Fibroblast of lung (primary cell): ENCODE results near the gene CLEC16A. TPM values are rescaled to one million over a fixed set of nuclear protein-coding genes. Genes with fewer than 3 reads are reported as not detected.

Experiments used
- DNase-seq, 2 donors: peaks; one replicate each; pipeline versions ENCODE4 v3.0.0 to v3.0.0-alpha.2; 2010; ENCODE audit warnings: low read depth in 2 of 2
- H2AFZ ChIP-seq: 2 replicates; pipeline ENCODE4 v1.5.1; 2012; ENCODE audit warnings: low read length, control low read depth, inconsistent platforms
- H3K27ac ChIP-seq: 2 replicates; pipeline ENCODE4 v1.5.1; 2011; ENCODE audit warnings: low read length, control low read depth; ENCODE audit not compliant: insufficient read depth
- H3K27me3 ChIP-seq: 2 replicates; pipeline ENCODE4 v1.5.1; 2011; ENCODE audit warnings: mild to moderate bottlenecking, low read length; ENCODE audit not compliant: control insufficient read depth, insufficient read depth
- H3K36me3 ChIP-seq: 2 replicates; pipeline ENCODE4 v1.5.1; 2011; ENCODE audit warnings: low read length; ENCODE audit not compliant: control insufficient read depth, insufficient read depth
- H3K4me1 ChIP-seq: 2 replicates; pipeline ENCODE4 v1.5.1; 2011; ENCODE audit warnings: low read length; ENCODE audit not compliant: control insufficient read depth, insufficient read depth; ENCODE audit errors: extremely low read depth
- H3K4me2 ChIP-seq: 2 replicates; pipeline ENCODE4 v1.5.1; 2011; ENCODE audit warnings: low read length, control low read depth; ENCODE audit not compliant: insufficient read depth; ENCODE audit errors: extremely low read depth
- H3K4me3 ChIP-seq, 4 experiments: fragments of 200-600 bp in 1 of 4; sonication (generic) in 1 of 4; replicated peaks in 1 of 4; 2 replicates each; pipeline ENCODE4 v1.5.1; 2011 to 2016; ENCODE audit warnings: low read length in 4 of 4, low read depth in 3 of 4, mild to moderate bottlenecking in 3 of 4, control low read depth in 2 of 4, inconsistent platforms in 1 of 4, mixed read lengths in 1 of 4; ENCODE audit not compliant: insufficient read depth in 1 of 4; ENCODE audit errors: control extremely low read depth in 1 of 4
- H3K79me2 ChIP-seq: 2 replicates; pipeline ENCODE4 v1.5.1; 2012; ENCODE audit warnings: mild to moderate bottlenecking, low read length, inconsistent platforms; ENCODE audit not compliant: control insufficient read depth, insufficient read depth
- H3K9ac ChIP-seq: 2 replicates; pipeline ENCODE4 v1.5.1; 2011; ENCODE audit warnings: mild to moderate bottlenecking, low read length, control low read depth; ENCODE audit not compliant: insufficient read depth
- H3K9me3 ChIP-seq: 2 replicates; pipeline ENCODE4 v1.5.1; 2012; ENCODE audit warnings: low read depth, low read length; ENCODE audit not compliant: control insufficient read depth, insufficient read depth
- H4K20me1 ChIP-seq: 2 replicates; pipeline ENCODE4 v1.5.1; 2011; ENCODE audit warnings: low read length; ENCODE audit not compliant: control insufficient read depth, insufficient read depth; ENCODE audit errors: extremely low read depth
- EZH2 ChIP-seq: IDR thresholded peaks from 2 replicates; pipeline ENCODE4 v1.5.1; 2012; ENCODE audit warnings: low read length, control low read depth, mild to moderate bottlenecking; ENCODE audit errors: missing control alignments
- polyA plus RNA-seq, 2 donors: library from polyadenylated mRNA; depleted of rRNA in 1 of 2; stranded (reverse) in 1 of 2; unstranded in 1 of 2; fragments of >200 nt; gene quantifications; 2 replicates each; pipeline ENCODE4 v1.2.1, GENCODE V29; 2011 to 2012; ENCODE audit warnings: missing spikeins in 1 of 2
- total RNA-seq: library from RNA; depleted of rRNA; stranded (reverse); fragments of >200 nt; gene quantifications from 2 replicates; pipeline ENCODE4 v1.2.1, GENCODE V29; 2014
- TF ChIP-seq, protein P1 (sequence below), 2 donors: IDR thresholded peaks in 1 of 2; conservative IDR thresholded peaks in 1 of 2; 1 replicate in 1 of 2; 2 replicates in 1 of 2; pipeline ENCODE4 v1.5.1; 2011 to 2012; ENCODE audit warnings: low read length in 2 of 2, control low read depth in 1 of 2, inconsistent platforms in 1 of 2, low read depth in 1 of 2, mild to moderate bottlenecking in 1 of 2

CLEC16A gene
- total and polyA plus RNA-seq, 2 donors (not counting 1 experiment from before 2014, with no cell fraction given) = 9.1 to 22.0 TPM

GRCh38 chr16:11231367-11231970 is 287.1 kb downstream of the CLEC16A start:
- Histone ChIP-seq H3K79me2 (no peaks in the 10 kb centered on the region), H2AFZ (peak overlapping the region; percentile 26), H3K4me3 (no peak overlapping the region), H3K9me3 (no peaks in the 10 kb centered on the region), H3K36me3 (no peaks in the 10 kb centered on the region), H3K27me3 (no peaks in the 10 kb centered on the region), H3K27ac (no peak overlapping the region), H4K20me1 (no peaks in the 10 kb centered on the region), H3K4me2 (no peak overlapping the region), H3K4me1 (peaks cover 2% of the 10 kb centered on the region), H3K9ac (no peak overlapping the region)
- no peak for TF ChIP-seq EZH2
- TF ChIP-seq, protein P1, sequence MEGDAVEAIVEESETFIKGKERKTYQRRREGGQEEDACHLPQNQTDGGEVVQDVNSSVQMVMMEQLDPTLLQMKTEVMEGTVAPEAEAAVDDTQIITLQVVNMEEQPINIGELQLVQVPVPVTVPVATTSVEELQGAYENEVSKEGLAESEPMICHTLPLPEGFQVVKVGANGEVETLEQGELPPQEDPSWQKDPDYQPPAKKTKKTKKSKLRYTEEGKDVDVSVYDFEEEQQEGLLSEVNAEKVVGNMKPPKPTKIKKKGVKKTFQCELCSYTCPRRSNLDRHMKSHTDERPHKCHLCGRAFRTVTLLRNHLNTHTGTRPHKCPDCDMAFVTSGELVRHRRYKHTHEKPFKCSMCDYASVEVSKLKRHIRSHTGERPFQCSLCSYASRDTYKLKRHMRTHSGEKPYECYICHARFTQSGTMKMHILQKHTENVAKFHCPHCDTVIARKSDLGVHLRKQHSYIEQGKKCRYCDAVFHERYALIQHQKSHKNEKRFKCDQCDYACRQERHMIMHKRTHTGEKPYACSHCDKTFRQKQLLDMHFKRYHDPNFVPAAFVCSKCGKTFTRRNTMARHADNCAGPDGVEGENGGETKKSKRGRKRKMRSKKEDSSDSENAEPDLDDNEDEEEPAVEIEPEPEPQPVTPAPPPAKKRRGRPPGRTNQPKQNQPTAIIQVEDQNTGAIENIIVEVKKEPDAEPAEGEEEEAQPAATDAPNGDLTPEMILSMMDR (conservative IDR thresholded peaks at IDR 0.05 in 1 of 2, IDR thresholded peaks at IDR 0.05 in 1 of 2; ENCODE audit: low read depth in 1 of 2, low read length in 2 of 2) = no peak
- DNase-seq = no peak

Other genes starting within 250 kb of the CLEC16A start
- 0.26 TPM in 1 of 2 replicates, not detected in the other for gene TEKT5, start 249.6 kb upstream of the CLEC16A start, total RNA-seq
- gene TEKT5, start 249.6 kb upstream of the CLEC16A start, polyA plus RNA-seq = 0.06 TPM in 1 of 2 replicates, not detected in the other
- gene NUBP1, start 200.7 kb upstream of the CLEC16A start, total RNA-seq = 16.7 and 17.7 TPM in 2 replicates
- gene NUBP1, start 200.7 kb upstream of the CLEC16A start, polyA plus RNA-seq = 29.7 and 37.3 TPM in 2 replicates
- under 0.01 and 0.26 TPM in 2 replicates for gene TVP23A, start 125.8 kb upstream of the CLEC16A start, total RNA-seq
- not detected in 2 replicates for gene TVP23A, start 125.8 kb upstream of the CLEC16A start, polyA plus RNA-seq
- gene CIITA, start 67.4 kb upstream of the CLEC16A start, total RNA-seq = 0.51 and 0.66 TPM in 2 replicates
- gene CIITA, start 67.4 kb upstream of the CLEC16A start, polyA plus RNA-seq = 0.27 and 0.40 TPM in 2 replicates
- 44.7 and 49.9 TPM in 2 replicates for gene DEXI, start 2.1 kb upstream of the CLEC16A start, total RNA-seq
- 38.8 and 40.3 TPM in 2 replicates for gene DEXI, start 2.1 kb upstream of the CLEC16A start, polyA plus RNA-seq